H9 (cell line): ENCODE results near the gene ACTN3. TPM values are rescaled to one million over a fixed set of nuclear protein-coding genes. Genes with fewer than 3 reads are reported as not detected.

ENCODE experiments used
- DNase-seq: peaks from one replicate; pipeline ENCODE4 v3.0.0-alpha.2; 2017
- H2AFZ ChIP-seq: one replicate; pipeline ENCODE4 v1.6.1; 2013; ENCODE audit warnings: mild to moderate bottlenecking, low read length, control low read depth, moderate library complexity
- H2AK5ac ChIP-seq: 2 replicates; pipeline ENCODE4 v1.6.1; 2013; ENCODE audit warnings: low read length, control low read depth, mixed read lengths; ENCODE audit not compliant: insufficient read length
- H2BK120ac ChIP-seq: one replicate; pipeline ENCODE4 v1.6.1; 2013; ENCODE audit warnings: low read depth, mild to moderate bottlenecking, low read length, control low read depth, inconsistent platforms; ENCODE audit not compliant: poor library complexity, severe bottlenecking
- H2BK12ac ChIP-seq: 2 replicates; pipeline ENCODE4 v1.6.1; 2013; ENCODE audit warnings: low read length, control low read depth, mixed read lengths, low read depth; ENCODE audit not compliant: insufficient read length
- H2BK15ac ChIP-seq: 2 replicates; pipeline ENCODE4 v1.6.1; 2013; ENCODE audit warnings: low read depth, low read length, control low read depth
- H2BK20ac ChIP-seq: one replicate; pipeline ENCODE4 v1.6.1; 2013; ENCODE audit warnings: low read depth, mild to moderate bottlenecking, low read length, control low read depth, inconsistent platforms; ENCODE audit not compliant: poor library complexity, severe bottlenecking
- H2BK5ac ChIP-seq: 2 replicates; pipeline ENCODE4 v1.6.1; 2013; ENCODE audit warnings: low read length, control low read depth, mixed read lengths; ENCODE audit not compliant: insufficient read length
- H3K14ac ChIP-seq: 2 replicates; pipeline ENCODE4 v1.6.1; 2013; ENCODE audit warnings: low read length, control low read depth; ENCODE audit not compliant: insufficient read depth
- H3K18ac ChIP-seq: 2 replicates; pipeline ENCODE4 v1.6.1; 2013; ENCODE audit warnings: low read depth, mild to moderate bottlenecking, mixed read lengths, low read length, control low read depth; ENCODE audit not compliant: insufficient read length
- H3K23ac ChIP-seq: 2 replicates; pipeline ENCODE4 v1.6.1; 2013; ENCODE audit warnings: low read length, control low read depth, mixed read lengths, low read depth; ENCODE audit not compliant: insufficient read length
- H3K23me2 ChIP-seq: 2 replicates; pipeline ENCODE4 v1.6.1; 2013; ENCODE audit warnings: low read depth, mild to moderate bottlenecking, mixed read lengths, low read length, control low read depth; ENCODE audit not compliant: insufficient read length, poor library complexity, severe bottlenecking
- H3K27ac ChIP-seq: 2 replicates; pipeline ENCODE4 v1.5.1; 2013; ENCODE audit warnings: low read length, control low read depth, mixed read lengths, low read depth; ENCODE audit not compliant: insufficient read length
- H3K27me3 ChIP-seq: 2 replicates; pipeline ENCODE4 v1.6.1; 2013; ENCODE audit warnings: low read length, control low read depth, inconsistent platforms; ENCODE audit not compliant: insufficient read depth
- H3K4ac ChIP-seq: 2 replicates; pipeline ENCODE4 v1.6.1; 2013; ENCODE audit warnings: low read depth, mild to moderate bottlenecking, control low read depth, inconsistent platforms, low read length, moderate library complexity
- H3K4me1 ChIP-seq: 2 replicates; pipeline ENCODE4 v1.6.1; 2013; ENCODE audit warnings: low read length, control low read depth, inconsistent platforms; ENCODE audit not compliant: insufficient read depth
- H3K4me2 ChIP-seq: 2 replicates; pipeline ENCODE4 v1.6.1; 2013; ENCODE audit warnings: low read length, control low read depth, mixed read lengths; ENCODE audit not compliant: insufficient read length, insufficient read depth
- H3K56ac ChIP-seq: 2 replicates; pipeline ENCODE4 v1.6.1; 2013; ENCODE audit warnings: low read depth, mild to moderate bottlenecking, mixed read lengths, low read length, control low read depth; ENCODE audit not compliant: insufficient read length
- H3K79me1 ChIP-seq: 2 replicates; pipeline ENCODE4 v1.6.1; 2013; ENCODE audit warnings: low read depth, mild to moderate bottlenecking, moderate library complexity, low read length, control low read depth, inconsistent platforms; ENCODE audit not compliant: insufficient read depth, poor library complexity, severe bottlenecking
- H3K79me2 ChIP-seq: 2 replicates; pipeline ENCODE4 v1.6.1; 2013; ENCODE audit warnings: low read length, control low read depth, inconsistent platforms; ENCODE audit not compliant: insufficient read depth
- H3K9ac ChIP-seq: 2 replicates; pipeline ENCODE4 v1.6.1; 2013; ENCODE audit warnings: low read length, control low read depth, mixed read lengths; ENCODE audit not compliant: insufficient read length; ENCODE audit errors: extremely low read depth
- H3K9me3 ChIP-seq: one replicate; pipeline ENCODE4 v1.6.1; 2013; ENCODE audit warnings: low read depth, low read length, inconsistent platforms; ENCODE audit not compliant: control insufficient read depth
- H3T11ph ChIP-seq: one replicate; pipeline ENCODE4 v1.6.1; 2013; ENCODE audit warnings: mild to moderate bottlenecking, low read length, control low read depth, inconsistent platforms
- H4K20me1 ChIP-seq: one replicate; pipeline ENCODE4 v1.6.1; 2013; ENCODE audit not compliant: control insufficient read depth, insufficient read length, insufficient read depth
- H4K5ac ChIP-seq: 2 replicates; pipeline ENCODE4 v1.6.1; 2013; ENCODE audit warnings: low read depth, mild to moderate bottlenecking, mixed read lengths, low read length, control low read depth; ENCODE audit not compliant: insufficient read length
- H4K8ac ChIP-seq: replicated peaks from 2 replicates; pipeline ENCODE4 v1.6.1; 2013; ENCODE audit warnings: low read length, control low read depth, mixed read lengths, low read depth; ENCODE audit not compliant: insufficient read length
- H4K91ac ChIP-seq: 2 replicates; pipeline ENCODE4 v1.6.1; 2013; ENCODE audit warnings: low read depth, mild to moderate bottlenecking, moderate library complexity, mixed read lengths, low read length, control low read depth; ENCODE audit not compliant: insufficient read length
- H3K27ac Mint-ChIP-seq, 3 experiments: 2 replicates in 2 of 3; 3 replicates in 1 of 3; pipeline ENCODE4 v1.8.0; 2020 to 2021; ENCODE audit warnings: mixed read lengths in 3 of 3, mild to moderate bottlenecking in 1 of 3, moderate library complexity in 1 of 3
- H3K27me3 Mint-ChIP-seq: 2 replicates; pipeline ENCODE4 v1.8.0; 2021; ENCODE audit warnings: low read depth, mild to moderate bottlenecking, moderate library complexity, mixed read lengths
- H3K36me3 Mint-ChIP-seq, 3 experiments: 2 replicates in 2 of 3; 3 replicates in 1 of 3; pipeline ENCODE4 v1.8.0; 2020 to 2021; ENCODE audit warnings: low read depth in 3 of 3, mixed read lengths in 3 of 3; ENCODE audit not compliant: insufficient read depth in 1 of 3
- H3K4me1 Mint-ChIP-seq, 2 experiments: 2 replicates each; pipeline ENCODE4 v1.8.0; 2020; ENCODE audit warnings: mixed read lengths in 2 of 2
- H3K4me3 Mint-ChIP-seq, 2 experiments: 2 replicates in 1 of 2; 3 replicates in 1 of 2; pipeline ENCODE4 v1.8.0; 2020 to 2021; ENCODE audit warnings: mild to moderate bottlenecking in 2 of 2, mixed read lengths in 2 of 2, moderate library complexity in 1 of 2
- H3K9me3 Mint-ChIP-seq, 2 experiments: 2 replicates in 1 of 2; 3 replicates in 1 of 2; pipeline ENCODE4 v1.8.0; 2020; ENCODE audit warnings: mild to moderate bottlenecking in 2 of 2, mixed read lengths in 2 of 2, moderate library complexity in 1 of 2
- CTCF ChIP-seq: fragments of 200-600 bp; sonication (generic); conservative IDR thresholded peaks from 3 replicates; pipeline ENCODE4 v1.8.0; 2021; ENCODE audit warnings: antibody characterized with exemption, mild to moderate bottlenecking
- WGBS: extraction: QIAGEN DNeasy Blood & Tissue Kit; methylation state at CpG from one replicate; pipeline ENCODE4 v1.1.7; 2013; ENCODE audit warnings: missing lambda C conversion rate, low lambda C conversion rate, mixed read lengths; ENCODE audit not compliant: insufficient read length; ENCODE audit errors: extremely low coverage; 5-methylcytosine and 5-hydroxymethylcytosine counted together
- total RNA-seq: library from RNA; stranded (reverse); gene quantifications from 2 replicates; pipeline ENCODE4 v1.2.1, GENCODE V29; 2021

ACTN3 gene
- total RNA-seq, 1 experiment from 2014 or later, result 45.7 TPM

GRCh38 chr11:66510271-66510989 is 36.3 kb upstream of the ACTN3 start, which contains the start of gene BBS1:
BBS1 (plus strand) TSS chr11:66510635; CDS start chr11:66510660, 25 bp downstream.
- H2BK12ac ChIP-seq, result no peak within 1 kb of the TSS

More at GRCh38 chr11:66510271-66510989, 36.3 kb upstream of the ACTN3 start, which contains the start of gene BBS1:
- no peak within 1 kb of the TSS for H2BK20ac ChIP-seq
- H3K9ac ChIP-seq, result peak within 1 kb of the TSS; percentile 31
- no peak within 1 kb of the TSS for H2BK120ac ChIP-seq
- H4K20me1 ChIP-seq, result no peaks in the 10 kb centered on the region
- H3K4me3 Mint-ChIP-seq, result peak within 1 kb of the TSS; percentile 95 to 97
- no peaks in the 10 kb centered on the region for H3K4me1 ChIP-seq
- no peak within 1 kb of the TSS for H3K56ac ChIP-seq
- no peak within 1 kb of the TSS for H3K4ac ChIP-seq
- H3K23me2 ChIP-seq, result peaks cover 7% of the 10 kb centered on the region
- peak within 1 kb of the TSS; percentile 77 to 97 (median 87) for H3K27ac Mint-ChIP-seq
- H2AK5ac ChIP-seq, result no peak within 1 kb of the TSS
- no peak within 1 kb of the TSS for H3K14ac ChIP-seq
- no peak within 1 kb of the TSS for H2AFZ ChIP-seq
- H3K36me3 Mint-ChIP-seq, result peaks cover 0 to 27% (median 6%) of the 10 kb centered on the region in 3 experiments; a peak in 5 of 7 replicates
- peak; percentile 88 for DNase-seq
- H4K5ac ChIP-seq, result no peak within 1 kb of the TSS
- no peaks in the 10 kb centered on the region for H3K79me1 ChIP-seq
- peak within 1 kb of the TSS; percentile 98 for H3K4me2 ChIP-seq
- no peak within 1 kb of the TSS for H4K8ac ChIP-seq
- no peak within 1 kb of the TSS for H4K91ac ChIP-seq
- no peak within 1 kb of the TSS for H3K27ac ChIP-seq
- H3K9me3 Mint-ChIP-seq, result no peaks in the 10 kb centered on the region
- no peak for TF ChIP-seq CTCF
- H3K23ac ChIP-seq, result no peak within 1 kb of the TSS
- no peak within 1 kb of the TSS for H3K18ac ChIP-seq
- H3K4me1 Mint-ChIP-seq, result peaks cover 9 to 10% of the 10 kb centered on the region in 2 experiments
- H3K27me3 Mint-ChIP-seq, result no peaks in the 10 kb centered on the region
- H2BK15ac ChIP-seq, result no peak within 1 kb of the TSS
- WGBS, result no CpG with 5 or more reads among the region's 31 CpGs
- no peak within 1 kb of the TSS for H2BK5ac ChIP-seq
- no peaks in the 10 kb centered on the region for H3K9me3 ChIP-seq
- H3T11ph ChIP-seq, result no peak within 1 kb of the TSS
- no peaks in the 10 kb centered on the region for H3K79me2 ChIP-seq
- no peaks in the 10 kb centered on the region for H3K27me3 ChIP-seq
